C4-2B (cell line): ENCODE measurements around the gene TYW3.

Experiments
- H3K27ac ChIP-seq: fragments of 450-650 bp; 2 replicates; pipeline ENCODE4 v1.5.1; 2017
- ZFX ChIP-seq: fragments of 450-650 bp; IDR thresholded peaks from 2 replicates; pipeline ENCODE4 v1.6.1; 2017
- TF ChIP-seq, protein P1 (sequence below): fragments of 450-650 bp; conservative IDR thresholded peaks from 2 replicates; pipeline ENCODE4 v1.5.1; 2017; ENCODE audit warnings: mild to moderate bottlenecking

TYW3 gene

DNA sequence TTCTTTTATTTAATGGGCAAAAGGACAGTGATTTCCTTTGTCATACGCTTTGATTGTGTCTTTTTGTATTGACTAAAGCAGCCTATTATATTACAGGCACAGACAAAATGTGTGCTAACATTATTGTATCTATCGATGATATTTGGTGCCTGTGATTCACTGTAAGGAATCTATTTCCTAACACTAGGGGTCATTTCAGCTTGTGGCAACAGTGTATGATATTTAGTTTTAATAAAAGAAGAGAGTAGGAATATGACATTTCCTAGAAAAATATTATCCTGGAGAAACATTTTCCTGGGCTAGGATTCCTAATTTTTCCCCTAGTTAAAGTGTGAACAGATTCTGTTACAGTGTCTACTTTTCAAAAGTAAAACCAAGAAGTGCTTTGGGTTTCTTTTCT is 42.8 kb downstream of the TYW3 start:
- H3K27ac ChIP-seq = no peak overlapping the region
- no peak for TF ChIP-seq ZFX
- TF ChIP-seq, protein P1, sequence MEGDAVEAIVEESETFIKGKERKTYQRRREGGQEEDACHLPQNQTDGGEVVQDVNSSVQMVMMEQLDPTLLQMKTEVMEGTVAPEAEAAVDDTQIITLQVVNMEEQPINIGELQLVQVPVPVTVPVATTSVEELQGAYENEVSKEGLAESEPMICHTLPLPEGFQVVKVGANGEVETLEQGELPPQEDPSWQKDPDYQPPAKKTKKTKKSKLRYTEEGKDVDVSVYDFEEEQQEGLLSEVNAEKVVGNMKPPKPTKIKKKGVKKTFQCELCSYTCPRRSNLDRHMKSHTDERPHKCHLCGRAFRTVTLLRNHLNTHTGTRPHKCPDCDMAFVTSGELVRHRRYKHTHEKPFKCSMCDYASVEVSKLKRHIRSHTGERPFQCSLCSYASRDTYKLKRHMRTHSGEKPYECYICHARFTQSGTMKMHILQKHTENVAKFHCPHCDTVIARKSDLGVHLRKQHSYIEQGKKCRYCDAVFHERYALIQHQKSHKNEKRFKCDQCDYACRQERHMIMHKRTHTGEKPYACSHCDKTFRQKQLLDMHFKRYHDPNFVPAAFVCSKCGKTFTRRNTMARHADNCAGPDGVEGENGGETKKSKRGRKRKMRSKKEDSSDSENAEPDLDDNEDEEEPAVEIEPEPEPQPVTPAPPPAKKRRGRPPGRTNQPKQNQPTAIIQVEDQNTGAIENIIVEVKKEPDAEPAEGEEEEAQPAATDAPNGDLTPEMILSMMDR = peak; percentile 4; the same call in 1 of the 2 replicates

DNA sequence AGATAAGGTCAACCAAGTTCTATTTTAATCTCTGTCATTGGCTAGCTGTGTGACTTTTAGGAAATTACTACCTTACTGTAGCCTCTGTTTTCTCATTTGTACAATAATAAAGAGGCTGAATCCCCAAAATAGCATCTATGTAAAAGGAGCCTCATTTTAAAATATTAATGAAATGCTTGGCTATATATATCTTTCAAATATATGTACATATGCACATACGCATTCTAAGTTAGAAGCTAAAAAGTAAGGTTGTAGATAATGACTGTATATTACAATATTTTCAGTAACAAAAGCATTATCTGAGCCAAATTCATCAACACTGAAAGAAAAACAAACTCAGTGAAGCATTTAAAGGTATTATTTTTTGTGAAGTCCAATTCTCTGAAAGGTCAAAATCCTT is 44.6 kb downstream of the TYW3 start:
- no peak overlapping the region for H3K27ac ChIP-seq
- no peak for TF ChIP-seq ZFX
- TF ChIP-seq, protein P1 = no peak

DNA sequence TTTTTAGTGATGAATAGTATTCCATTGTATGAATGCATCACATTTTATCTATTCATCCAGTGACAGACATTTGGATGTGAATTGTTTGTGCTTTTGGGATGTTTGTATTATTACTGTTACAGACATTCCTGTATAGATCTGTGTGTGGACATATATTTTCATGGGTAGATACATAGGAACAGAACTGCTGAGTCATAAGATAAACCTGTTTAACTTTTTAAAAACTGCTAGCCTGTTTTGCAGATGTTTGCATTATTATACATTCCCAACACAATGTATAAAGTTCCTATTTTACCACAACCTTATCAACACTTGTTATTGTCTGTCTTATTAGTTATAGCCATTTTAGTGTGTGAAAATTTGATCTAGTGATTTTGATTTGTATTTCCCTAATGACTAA is 46.8 kb downstream of the TYW3 start:
- TF ChIP-seq, protein P1 = no peak
- TF ChIP-seq ZFX = no peak
- H3K27ac ChIP-seq = no peak overlapping the region

DNA sequence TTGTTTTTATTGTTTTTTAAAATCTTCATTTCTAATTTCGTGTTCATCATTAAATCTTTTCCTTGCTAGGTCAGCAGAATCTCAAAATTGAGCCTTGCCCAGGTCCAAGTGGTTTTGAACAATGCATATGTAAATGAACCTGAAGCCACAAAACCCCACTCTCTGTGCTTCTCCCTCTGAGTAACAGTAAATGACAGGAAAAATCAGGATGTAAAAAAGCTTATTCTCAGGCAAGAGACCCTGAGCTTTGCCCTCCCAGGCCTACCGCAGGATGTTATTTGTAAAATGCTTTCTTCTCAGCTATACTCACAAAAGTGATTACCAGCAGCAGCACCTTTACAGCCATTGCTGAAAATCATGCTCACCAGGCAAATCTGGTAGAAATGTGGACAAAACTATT is 47.6 kb downstream of the TYW3 start:
- TF ChIP-seq, protein P1 = no peak
- no peak for TF ChIP-seq ZFX
- H3K27ac ChIP-seq = no peak overlapping the region

DNA sequence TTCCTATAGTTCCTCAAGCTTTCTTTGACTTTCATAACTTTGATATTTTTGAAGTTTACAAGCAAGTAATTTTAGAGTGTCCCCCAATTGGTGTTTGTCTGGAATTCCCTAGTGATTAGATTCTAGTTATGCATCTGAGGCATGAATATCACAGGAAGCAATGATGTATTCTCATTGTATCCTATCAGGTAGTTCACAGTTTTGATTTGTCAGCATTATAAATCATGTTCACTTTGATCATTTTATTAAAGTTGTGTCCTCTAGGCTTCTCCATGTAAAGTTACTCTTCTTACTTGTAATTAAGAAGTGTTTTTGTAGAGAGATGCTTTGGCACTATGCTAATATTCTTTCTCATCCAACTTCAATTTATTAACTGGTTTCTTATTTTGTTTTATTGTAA is 53.0 kb downstream of the TYW3 start:
- TF ChIP-seq, protein P1 = no peak
- TF ChIP-seq ZFX = no peak
- H3K27ac ChIP-seq = no peak overlapping the region

DNA sequence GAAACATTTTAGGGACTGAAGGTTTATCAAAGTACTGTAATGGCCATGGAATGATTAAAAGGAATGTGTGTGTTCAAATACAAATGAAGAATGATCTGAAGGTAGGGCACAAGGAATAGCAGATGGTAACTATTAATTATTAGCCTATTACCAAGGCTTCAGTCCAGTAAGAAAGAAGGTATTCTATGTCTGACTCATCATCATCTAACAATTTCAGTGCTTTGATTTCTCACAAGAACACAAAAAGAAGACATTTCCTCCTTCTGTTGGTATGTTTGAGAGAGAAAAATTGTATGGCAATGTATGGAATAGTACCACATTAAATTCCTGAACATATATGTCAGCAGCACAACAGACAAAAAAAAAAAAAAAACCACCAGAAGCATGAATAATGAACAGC is 57.5 kb downstream of the TYW3 start:
- no peak for TF ChIP-seq ZFX
- TF ChIP-seq, protein P1 = no peak

DNA sequence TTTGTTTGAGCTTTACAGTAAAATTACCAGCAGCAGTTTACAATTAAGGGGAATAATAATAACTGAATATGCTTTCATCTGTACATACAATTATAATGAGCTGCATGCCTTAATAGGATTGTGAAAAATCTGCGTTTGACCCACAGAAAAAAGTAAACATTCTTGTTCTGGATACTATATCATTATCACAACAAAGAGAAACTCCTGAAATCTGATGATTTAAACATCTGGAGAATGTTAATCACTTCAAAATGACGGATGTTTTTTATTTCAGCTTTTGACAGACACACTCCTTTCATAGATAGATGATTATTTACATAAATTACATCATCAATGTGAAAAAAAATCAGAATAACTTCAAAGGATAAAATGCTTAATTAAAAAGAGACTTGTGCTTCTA is 58.5 kb downstream of the TYW3 start:
- TF ChIP-seq, protein P1 = no peak
- TF ChIP-seq ZFX = no peak
- no peak overlapping the region for H3K27ac ChIP-seq

More for the DNA sequence above, 57.5 kb downstream of the TYW3 start:
- H3K27ac ChIP-seq = no peak overlapping the region
